CD8-positive, alpha-beta memory T cell (primary cell): ENCODE data around the gene NCR3LG1. TPM values are rescaled to one million over a fixed set of nuclear protein-coding genes. Genes with fewer than 3 reads are reported as not detected.

Experiments used
- CTCF ChIA-PET: fragments of 350-600 bp; sonication (Branson Sonifier 250); formaldehyde crosslinking; loops from one replicate; lab custom pipeline; 2021; ENCODE audit warnings: antibody characterized with exemption; lab: Charles Lee
- POLR2A ChIA-PET: fragments of 350-600 bp; sonication (Branson Sonifier 250); formaldehyde crosslinking; loops from one replicate; lab custom pipeline; 2021; ENCODE audit warnings: antibody characterized with exemption; lab: Charles Lee
- DNase-seq, 5 donors: peaks; one replicate each; pipeline versions ENCODE4 v3.0.0 to v3.0.0-alpha.2; 2020 to 2022; ENCODE audit warnings: mixed read lengths in 1 of 5
- H3K27ac ChIP-seq: one replicate; pipeline ENCODE4 v1.7.0; 2013; ENCODE audit warnings: low read depth, mild to moderate bottlenecking, low read length, moderate library complexity
- H3K27me3 ChIP-seq: 2 replicates; pipeline ENCODE4 v1.7.0; 2013; ENCODE audit warnings: low read length, mild to moderate bottlenecking; ENCODE audit not compliant: insufficient read depth, poor library complexity, severe bottlenecking
- H3K36me3 ChIP-seq: 2 replicates; pipeline ENCODE4 v1.7.0; 2013; ENCODE audit warnings: mild to moderate bottlenecking, low read length, moderate library complexity; ENCODE audit not compliant: insufficient read depth
- H3K4me1 ChIP-seq: 2 replicates; pipeline ENCODE4 v1.7.0; 2013; ENCODE audit warnings: mild to moderate bottlenecking, low read length, moderate library complexity; ENCODE audit not compliant: insufficient read depth
- H3K4me3 ChIP-seq: 2 replicates; pipeline ENCODE4 v1.7.0; 2013; ENCODE audit warnings: mild to moderate bottlenecking, low read length
- H3K9me3 ChIP-seq: 2 replicates; pipeline ENCODE4 v1.7.0; 2013; ENCODE audit warnings: mild to moderate bottlenecking, low read length
- H3K27ac Mint-ChIP-seq, 8 donors: one replicate each; pipeline ENCODE4 v1.8.0; 2020 to 2021; ENCODE audit warnings: mixed read lengths in 8 of 8, mild to moderate bottlenecking in 6 of 8, inconsistent platforms in 3 of 8, moderate library complexity in 3 of 8
- H3K27me3 Mint-ChIP-seq, 2 donors: one replicate each; pipeline ENCODE4 v1.8.0; 2020 to 2021; ENCODE audit warnings: mixed read lengths in 2 of 2, mild to moderate bottlenecking in 1 of 2, moderate library complexity in 1 of 2
- H3K36me3 Mint-ChIP-seq, 3 donors: one replicate each; pipeline ENCODE4 v1.8.0; 2020 to 2021; ENCODE audit warnings: mixed read lengths in 3 of 3, inconsistent platforms in 1 of 3, mild to moderate bottlenecking in 1 of 3
- H3K4me1 Mint-ChIP-seq, 3 donors: one replicate each; pipeline ENCODE4 v1.8.0; 2020 to 2021; ENCODE audit warnings: mixed read lengths in 3 of 3, inconsistent platforms in 1 of 3, mild to moderate bottlenecking in 1 of 3
- H3K4me3 Mint-ChIP-seq, 7 donors: one replicate each; pipeline ENCODE4 v1.8.0; 2020 to 2021; ENCODE audit warnings: mixed read lengths in 7 of 7, mild to moderate bottlenecking in 6 of 7, moderate library complexity in 4 of 7, inconsistent platforms in 2 of 7
- H3K9me3 Mint-ChIP-seq, 5 donors: one replicate each; pipeline ENCODE4 v1.8.0; 2020 to 2022; ENCODE audit warnings: mixed read lengths in 5 of 5, mild to moderate bottlenecking in 3 of 5, moderate library complexity in 2 of 5, inconsistent platforms in 1 of 5
- polyA plus RNA-seq: library from polyadenylated mRNA; unstranded; fragments of 300-500 nt; fragmentation: Illumina TruSeq; gene quantifications from one replicate; pipeline ENCODE4 v1.2.3, GENCODE V29; 2021
- total RNA-seq, 2 experiments: library from RNA; stranded (reverse); gene quantifications; one replicate each; pipeline ENCODE4 v1.2.3, GENCODE V29; 2021

NCR3LG1 gene
- total and polyA plus RNA-seq, 3 experiments from 2014 or later = 0.03 to 6.0 (median 5.9) TPM

GRCh38 chr11:17378655-17379054 lies 27.1 kb downstream of the NCR3LG1 start:
- ChIA-PET CTCF (interaction anchor here (1.0 to 2.6 kb wide), 4 partner anchors 10 to 148 kb away, joined by 3 to 14 read pairs (median 4); partner anchors contain the start of gene KCNJ11), POLR2A (interaction anchor here (0.5 to 0.6 kb wide), 2 partner anchors 15 to 24 kb away, joined by 5 to 13 read pairs; no protein-coding TSS in a partner anchor)
- peaks cover 2 to 10% (median 6%) of the 10 kb centered on the region in 3 donors for H3K36me3 Mint-ChIP-seq
- H3K27me3 Mint-ChIP-seq = no peaks in the 10 kb centered on the region
- H3K27ac Mint-ChIP-seq = peak overlapping the region in 1 of 8 donors; percentile 33
- Histone ChIP-seq H3K27me3 (no peaks in the 10 kb centered on the region), H3K27ac (no peak overlapping the region), H3K4me1 (no peaks in the 10 kb centered on the region), H3K36me3 (no peaks in the 10 kb centered on the region), H3K9me3 (no peaks in the 10 kb centered on the region), H3K4me3 (no peak overlapping the region)
- H3K4me1 Mint-ChIP-seq = no peaks in the 10 kb centered on the region
- H3K9me3 Mint-ChIP-seq = peaks cover 0 to 1% (median 0%) of the 10 kb centered on the region in 5 donors
- no peak overlapping the region for H3K4me3 Mint-ChIP-seq
- DNase-seq = no peak

- no peak overlapping the region for H3K4me3 Mint-ChIP-seq
Observed at GRCh38 chr11:17379383-17380180, 28.0 kb downstream of the NCR3LG1 start.

DNA sequence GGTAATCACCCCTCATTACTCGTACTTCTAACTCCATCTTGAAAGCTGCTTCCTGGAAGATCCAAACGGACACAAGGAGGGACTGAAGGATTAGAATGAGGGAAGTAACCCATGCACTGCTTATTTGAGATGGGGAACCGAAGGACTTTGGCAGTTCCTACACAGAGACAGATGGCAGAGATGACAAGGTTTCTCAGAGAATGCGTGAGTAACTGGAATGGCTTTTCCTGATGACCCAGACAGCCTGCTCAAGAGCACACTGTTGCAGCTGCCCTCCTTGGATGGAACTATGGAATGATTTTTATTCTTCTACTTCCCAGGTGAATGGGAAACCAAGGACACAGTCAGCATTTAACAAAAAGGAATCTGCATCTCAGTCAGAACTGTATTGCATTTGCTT lies 29.6 kb downstream of the NCR3LG1 start:
- Histone ChIP-seq H3K4me1 (no peaks in the 10 kb centered on the region), H3K27me3 (no peaks in the 10 kb centered on the region), H3K9me3 (no peaks in the 10 kb centered on the region), H3K27ac (no peak overlapping the region), H3K36me3 (no peaks in the 10 kb centered on the region), H3K4me3 (no peak overlapping the region)
- CTCF ChIA-PET = interaction anchor here (1.0 to 1.2 kb wide), 3 partner anchors 27 to 127 kb away, joined by 3 to 6 read pairs (median 4); no protein-coding TSS in a partner anchor
- no peak for DNase-seq
- no peaks in the 10 kb centered on the region for H3K4me1 Mint-ChIP-seq
- no peaks in the 10 kb centered on the region for H3K27me3 Mint-ChIP-seq
- no peak overlapping the region for H3K4me3 Mint-ChIP-seq
- POLR2A ChIA-PET = no interaction called here
- peak overlapping the region in 1 of 8 donors; percentile 48 for H3K27ac Mint-ChIP-seq
- no peaks in the 10 kb centered on the region for H3K9me3 Mint-ChIP-seq
- peaks cover 0 to 4% (median 2%) of the 10 kb centered on the region in 3 donors for H3K36me3 Mint-ChIP-seq

More at GRCh38 chr11:17379383-17380180, 28.0 kb downstream of the NCR3LG1 start:
- Mint-ChIP-seq H3K4me1 (no peaks in the 10 kb centered on the region), H3K9me3 (no peaks in the 10 kb centered on the region), H3K36me3 (peaks cover 0 to 6% (median 4%) of the 10 kb centered on the region in 3 donors), H3K27me3 (no peaks in the 10 kb centered on the region), H3K27ac (no peak overlapping the region)
- H3K27me3 ChIP-seq = no peaks in the 10 kb centered on the region
- H3K9me3 ChIP-seq = no peaks in the 10 kb centered on the region
- H3K4me3 ChIP-seq = no peak overlapping the region
- DNase-seq = no peak
- H3K36me3 ChIP-seq = no peaks in the 10 kb centered on the region
- ChIA-PET CTCF (interaction anchor here (0.6 to 2.6 kb wide), 6 partner anchors 9 to 149 kb away, joined by 3 to 14 read pairs (median 3); partner anchors contain the start of gene KCNJ11), POLR2A (interaction anchor here (0.6 kb wide), 1 partner anchor 25 kb away, joined by 13 read pairs; no protein-coding TSS in a partner anchor)
- no peaks in the 10 kb centered on the region for H3K4me1 ChIP-seq
- H3K27ac ChIP-seq = no peak overlapping the region

DNA sequence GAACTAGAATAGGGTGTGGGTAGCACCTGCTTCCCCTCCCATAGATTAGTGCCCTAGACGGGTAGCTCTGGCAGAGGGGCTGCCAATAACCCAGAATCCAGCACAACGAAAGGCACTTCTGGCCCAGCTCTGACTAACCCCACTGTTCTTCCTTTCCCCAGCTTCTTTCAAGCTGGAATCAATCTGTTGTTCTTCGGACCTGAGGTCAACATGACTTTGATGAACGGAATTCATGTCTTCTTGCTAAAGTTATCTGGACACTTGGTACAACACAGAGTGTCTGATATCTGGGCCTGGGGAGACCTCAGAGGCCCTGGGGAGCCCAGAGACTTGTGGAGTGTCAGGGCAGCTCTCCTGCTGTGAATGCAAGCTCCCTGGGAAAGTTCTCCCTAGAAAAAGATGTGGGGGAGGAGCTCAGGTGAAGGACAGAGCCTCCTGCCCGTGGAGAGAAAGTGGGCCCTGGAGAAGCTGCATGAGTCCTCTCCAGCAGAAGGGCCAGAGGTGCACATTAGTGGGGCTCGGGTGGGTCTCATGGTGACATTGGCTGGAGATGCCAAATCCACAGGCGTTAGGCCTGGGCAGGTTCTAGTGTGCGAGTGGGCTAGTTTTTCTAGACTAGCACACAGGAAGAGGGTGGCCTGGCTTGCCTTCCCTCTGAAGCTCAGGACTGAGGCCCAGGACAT lies 30.6 kb downstream of the NCR3LG1 start:
- Mint-ChIP-seq H3K36me3 (peaks cover 0 to 3% (median 2%) of the 10 kb centered on the region in 3 donors), H3K27ac (no peak overlapping the region), H3K27me3 (no peaks in the 10 kb centered on the region), H3K4me3 (no peak overlapping the region), H3K4me1 (no peaks in the 10 kb centered on the region), H3K9me3 (no peaks in the 10 kb centered on the region)
- H3K4me1 ChIP-seq = no peaks in the 10 kb centered on the region
- no peaks in the 10 kb centered on the region for H3K9me3 ChIP-seq
- ChIA-PET CTCF (interaction anchor here (1.0 to 3.2 kb wide), 7 partner anchors 16 to 146 kb away, joined by 3 to 19 read pairs (median 6); no protein-coding TSS in a partner anchor), POLR2A (no interaction called here)
- H3K27ac ChIP-seq = no peak overlapping the region
- no peak for DNase-seq
- H3K36me3 ChIP-seq = no peaks in the 10 kb centered on the region
- no peak overlapping the region for H3K4me3 ChIP-seq
- H3K27me3 ChIP-seq = no peaks in the 10 kb centered on the region

GRCh38 chr11:17383461-17383860 lies 31.9 kb downstream of the NCR3LG1 start:
- no peaks in the 10 kb centered on the region for H3K9me3 Mint-ChIP-seq
- DNase-seq = no peak
- no peak overlapping the region for H3K4me3 Mint-ChIP-seq
- ChIA-PET CTCF (interaction anchor here (0.7 to 3.2 kb wide), 22 partner anchors 9 to 347 kb away, joined by 3 to 21 read pairs (median 5); no protein-coding TSS in a partner anchor), POLR2A (no interaction called here)
- Histone ChIP-seq H3K4me3 (no peak overlapping the region), H3K4me1 (no peaks in the 10 kb centered on the region), H3K27me3 (no peaks in the 10 kb centered on the region), H3K36me3 (no peaks in the 10 kb centered on the region), H3K9me3 (no peaks in the 10 kb centered on the region), H3K27ac (no peak overlapping the region)
- no peaks in the 10 kb centered on the region for H3K27me3 Mint-ChIP-seq
- H3K4me1 Mint-ChIP-seq = peaks cover 0 to under 1% (median 0%) of the 10 kb centered on the region in 3 donors
- peaks cover 0 to 1% (median under 1%) of the 10 kb centered on the region in 3 donors for H3K36me3 Mint-ChIP-seq
- H3K27ac Mint-ChIP-seq = peak overlapping the region in 1 of 8 donors; percentile 34

DNA sequence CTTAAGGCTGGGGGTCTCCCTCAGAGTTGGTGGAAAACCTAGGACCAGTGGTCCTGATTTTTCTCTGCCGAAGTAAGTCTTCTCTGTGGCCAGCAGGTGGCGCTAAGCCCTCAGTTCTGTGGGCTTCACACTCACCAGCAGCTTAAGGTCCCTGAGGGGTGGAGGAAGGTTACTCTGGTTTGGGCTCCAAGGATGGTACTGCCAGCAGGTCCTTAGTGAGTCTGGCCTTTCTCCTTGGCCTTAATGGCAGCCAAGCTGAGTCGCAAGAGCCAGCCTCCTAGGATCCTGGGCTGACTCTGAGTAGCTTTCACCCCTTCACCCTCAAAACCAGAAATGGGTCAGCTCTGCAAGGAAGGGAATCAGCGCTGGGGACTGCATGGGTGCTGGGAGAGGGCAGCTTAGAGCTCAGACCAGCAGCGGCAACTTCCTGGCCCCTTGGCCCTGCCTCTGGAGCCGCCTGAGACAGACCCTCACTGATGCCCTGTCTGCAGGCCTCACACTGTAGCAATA lies 32.5 kb downstream of the NCR3LG1 start:
- Histone ChIP-seq H3K27me3 (no peaks in the 10 kb centered on the region), H3K4me3 (no peak overlapping the region), H3K27ac (no peak overlapping the region), H3K36me3 (no peaks in the 10 kb centered on the region), H3K4me1 (no peaks in the 10 kb centered on the region), H3K9me3 (no peaks in the 10 kb centered on the region)
- ChIA-PET CTCF (interaction anchor here (0.7 to 3.2 kb wide), 27 partner anchors 8 to 347 kb away, joined by 3 to 21 read pairs (median 4); no protein-coding TSS in a partner anchor), POLR2A (no interaction called here)
- H3K36me3 Mint-ChIP-seq = no peaks in the 10 kb centered on the region
- no peak overlapping the region for H3K27ac Mint-ChIP-seq
- no peaks in the 10 kb centered on the region for H3K27me3 Mint-ChIP-seq
- no peaks in the 10 kb centered on the region for H3K9me3 Mint-ChIP-seq
- peaks cover 0 to 4% (median 0%) of the 10 kb centered on the region in 3 donors for H3K4me1 Mint-ChIP-seq
- DNase-seq = peak; percentile 65 to 82 (median 67)
- H3K4me3 Mint-ChIP-seq = peak overlapping the region in 1 of 7 donors; percentile 28

- CTCF ChIA-PET = interaction anchor here (2.6 to 3.2 kb wide), 2 partner anchors 121 to 142 kb away, joined by 13 to 21 read pairs; no protein-coding TSS in a partner anchor
- no peak for DNase-seq
- POLR2A ChIA-PET = no interaction called here
- no peaks in the 10 kb centered on the region for H3K27me3 ChIP-seq
- Mint-ChIP-seq H3K4me1 (peaks cover 4 to 11% (median 6%) of the 10 kb centered on the region in 3 donors), H3K4me3 (peak overlapping the region in 1 of 7 donors; percentile 61), H3K27me3 (no peaks in the 10 kb centered on the region), H3K27ac (no peak overlapping the region), H3K9me3 (no peaks in the 10 kb centered on the region), H3K36me3 (no peaks in the 10 kb centered on the region)
- H3K4me3 ChIP-seq = no peak overlapping the region
- H3K9me3 ChIP-seq = no peaks in the 10 kb centered on the region
- no peak overlapping the region for H3K27ac ChIP-seq
- peaks cover 5% of the 10 kb centered on the region for H3K4me1 ChIP-seq
- no peaks in the 10 kb centered on the region for H3K36me3 ChIP-seq
Observed at GRCh38 chr11:17385492-17385891, 33.9 kb downstream of the NCR3LG1 start.
